ENCODE measurements around the gene LAMA3.

The LAMA3 gene, protein sequence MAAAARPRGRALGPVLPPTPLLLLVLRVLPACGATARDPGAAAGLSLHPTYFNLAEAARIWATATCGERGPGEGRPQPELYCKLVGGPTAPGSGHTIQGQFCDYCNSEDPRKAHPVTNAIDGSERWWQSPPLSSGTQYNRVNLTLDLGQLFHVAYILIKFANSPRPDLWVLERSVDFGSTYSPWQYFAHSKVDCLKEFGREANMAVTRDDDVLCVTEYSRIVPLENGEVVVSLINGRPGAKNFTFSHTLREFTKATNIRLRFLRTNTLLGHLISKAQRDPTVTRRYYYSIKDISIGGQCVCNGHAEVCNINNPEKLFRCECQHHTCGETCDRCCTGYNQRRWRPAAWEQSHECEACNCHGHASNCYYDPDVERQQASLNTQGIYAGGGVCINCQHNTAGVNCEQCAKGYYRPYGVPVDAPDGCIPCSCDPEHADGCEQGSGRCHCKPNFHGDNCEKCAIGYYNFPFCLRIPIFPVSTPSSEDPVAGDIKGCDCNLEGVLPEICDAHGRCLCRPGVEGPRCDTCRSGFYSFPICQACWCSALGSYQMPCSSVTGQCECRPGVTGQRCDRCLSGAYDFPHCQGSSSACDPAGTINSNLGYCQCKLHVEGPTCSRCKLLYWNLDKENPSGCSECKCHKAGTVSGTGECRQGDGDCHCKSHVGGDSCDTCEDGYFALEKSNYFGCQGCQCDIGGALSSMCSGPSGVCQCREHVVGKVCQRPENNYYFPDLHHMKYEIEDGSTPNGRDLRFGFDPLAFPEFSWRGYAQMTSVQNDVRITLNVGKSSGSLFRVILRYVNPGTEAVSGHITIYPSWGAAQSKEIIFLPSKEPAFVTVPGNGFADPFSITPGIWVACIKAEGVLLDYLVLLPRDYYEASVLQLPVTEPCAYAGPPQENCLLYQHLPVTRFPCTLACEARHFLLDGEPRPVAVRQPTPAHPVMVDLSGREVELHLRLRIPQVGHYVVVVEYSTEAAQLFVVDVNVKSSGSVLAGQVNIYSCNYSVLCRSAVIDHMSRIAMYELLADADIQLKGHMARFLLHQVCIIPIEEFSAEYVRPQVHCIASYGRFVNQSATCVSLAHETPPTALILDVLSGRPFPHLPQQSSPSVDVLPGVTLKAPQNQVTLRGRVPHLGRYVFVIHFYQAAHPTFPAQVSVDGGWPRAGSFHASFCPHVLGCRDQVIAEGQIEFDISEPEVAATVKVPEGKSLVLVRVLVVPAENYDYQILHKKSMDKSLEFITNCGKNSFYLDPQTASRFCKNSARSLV (N-terminal part only)

DNA sequence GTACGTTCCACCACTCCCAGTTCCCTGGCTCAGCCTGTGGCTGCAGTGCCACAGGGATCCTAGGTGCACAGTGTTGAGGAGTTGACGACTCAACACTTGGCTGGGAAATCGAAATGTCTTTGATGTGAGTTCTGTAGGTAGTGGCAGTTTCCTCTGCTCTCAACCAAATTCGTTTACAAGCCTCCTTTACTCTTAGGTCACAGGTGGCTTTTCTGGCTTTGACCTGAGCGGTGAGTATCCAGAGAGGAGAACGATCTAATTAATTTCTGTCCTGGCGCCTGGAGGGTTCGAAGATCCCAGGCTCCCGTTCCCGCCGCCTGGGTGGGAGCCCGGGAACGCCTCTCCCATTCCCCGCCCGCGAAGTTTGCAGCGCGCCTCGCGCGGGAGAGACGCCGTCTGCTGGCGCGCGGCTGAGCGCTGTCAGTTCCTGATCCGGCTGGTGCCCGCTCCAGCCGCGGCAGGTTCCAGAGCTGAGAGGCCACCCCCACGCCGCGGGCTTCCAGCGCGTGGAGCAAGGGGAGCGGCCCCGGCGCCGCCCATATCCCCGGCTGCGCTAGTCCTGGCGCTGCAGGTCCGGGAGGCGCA is at the start of gene LAMA3:
LAMA3 (plus strand) TSS at position 423 of the 585 bp plus-strand sequence. CDS start 231 bp downstream, outside the sequence.
- Mint-ChIP-seq H3K27ac (no peak within 1 kb of the TSS), H3K4me3 (peak within 1 kb of the TSS; percentile 48), H3K4me1 (ENCODE audit: low read depth) (peaks cover 8% of the 10 kb centered on the region), H3K9me3 (no peaks in the 10 kb centered on the region), H3K27me3 (peaks cover 61% of the 10 kb centered on the region), H3K36me3 (ENCODE audit: low read depth) (no peaks in the 10 kb centered on the region)
- intact Hi-C loops (cut with micrococcal nuclease) = no loop called here

- peaks cover 8% of the 10 kb centered on the region for H3K9me3 Mint-ChIP-seq
- no peak overlapping the region for H3K27ac Mint-ChIP-seq
- no peak overlapping the region for H3K4me3 Mint-ChIP-seq
- intact Hi-C loops (cut with micrococcal nuclease) = no loop called here
- no peaks in the 10 kb centered on the region for H3K36me3 Mint-ChIP-seq (ENCODE audit: low read depth)
- peaks cover 5% of the 10 kb centered on the region for H3K27me3 Mint-ChIP-seq
- H3K4me1 Mint-ChIP-seq (ENCODE audit: low read depth) = peaks cover 4% of the 10 kb centered on the region
Observed at GRCh38 chr18:23640052-23640451, 49.2 kb upstream of the LAMA3 start.

GRCh38 chr18:23641143-23641720 is 48.0 kb upstream of the LAMA3 start:
- Mint-ChIP-seq H3K27ac (no peak overlapping the region), H3K36me3 (ENCODE audit: low read depth) (no peaks in the 10 kb centered on the region), H3K4me3 (no peak overlapping the region), H3K27me3 (peaks cover 3% of the 10 kb centered on the region), H3K4me1 (ENCODE audit: low read depth) (no peaks in the 10 kb centered on the region), H3K9me3 (peaks cover 8% of the 10 kb centered on the region)
- intact Hi-C loops (cut with micrococcal nuclease) = no loop called here

GRCh38 chr18:23641937-23642666 is 47.2 kb upstream of the LAMA3 start:
- no peak overlapping the region for H3K27ac Mint-ChIP-seq
- intact Hi-C loops (cut with micrococcal nuclease) = no loop called here
- H3K4me3 Mint-ChIP-seq = no peak overlapping the region
- no peaks in the 10 kb centered on the region for H3K4me1 Mint-ChIP-seq (ENCODE audit: low read depth)
- no peaks in the 10 kb centered on the region for H3K36me3 Mint-ChIP-seq (ENCODE audit: low read depth)
- H3K27me3 Mint-ChIP-seq = peaks cover 5% of the 10 kb centered on the region
- peaks cover 8% of the 10 kb centered on the region for H3K9me3 Mint-ChIP-seq

DNA sequence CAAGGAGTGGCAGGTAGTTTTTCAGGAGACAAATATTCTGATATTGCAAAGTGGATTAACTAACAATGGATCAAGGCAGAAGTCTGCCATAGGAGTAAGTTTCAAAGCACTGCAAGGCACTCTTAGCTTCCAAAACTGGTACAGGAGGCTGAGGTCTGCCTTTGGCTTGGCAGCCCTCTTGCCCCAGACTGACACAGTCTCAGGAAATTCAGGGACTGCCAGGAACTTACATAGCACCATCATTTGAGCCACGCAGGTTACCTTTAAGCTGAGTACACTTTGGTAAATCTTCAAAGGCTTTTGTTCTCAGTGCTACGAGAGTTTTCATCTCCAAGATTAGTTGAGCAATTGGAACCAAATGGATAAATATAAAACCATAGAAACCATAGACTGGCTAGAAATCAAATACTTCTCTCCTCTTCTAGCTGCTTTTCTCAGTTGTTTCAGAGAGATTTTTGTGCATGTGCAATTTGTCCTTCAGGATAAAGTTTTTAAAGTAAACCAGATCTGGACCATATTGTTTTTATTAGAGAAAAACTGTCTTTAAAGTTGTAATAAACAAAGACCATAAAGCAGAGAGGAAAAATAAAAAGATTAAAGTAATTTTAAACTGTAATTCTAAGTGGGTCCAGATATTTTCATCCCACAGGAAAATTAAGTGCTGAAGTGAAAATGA is 45.3 kb upstream of the LAMA3 start:
- intact Hi-C loops (cut with micrococcal nuclease) = no loop called here
- H3K4me1 Mint-ChIP-seq (ENCODE audit: low read depth) = peaks cover 6% of the 10 kb centered on the region
- no peak overlapping the region for H3K4me3 Mint-ChIP-seq
- H3K9me3 Mint-ChIP-seq = peaks cover 8% of the 10 kb centered on the region
- H3K36me3 Mint-ChIP-seq (ENCODE audit: low read depth) = no peaks in the 10 kb centered on the region
- peaks cover 5% of the 10 kb centered on the region for H3K27me3 Mint-ChIP-seq
- no peak overlapping the region for H3K27ac Mint-ChIP-seq

DNA sequence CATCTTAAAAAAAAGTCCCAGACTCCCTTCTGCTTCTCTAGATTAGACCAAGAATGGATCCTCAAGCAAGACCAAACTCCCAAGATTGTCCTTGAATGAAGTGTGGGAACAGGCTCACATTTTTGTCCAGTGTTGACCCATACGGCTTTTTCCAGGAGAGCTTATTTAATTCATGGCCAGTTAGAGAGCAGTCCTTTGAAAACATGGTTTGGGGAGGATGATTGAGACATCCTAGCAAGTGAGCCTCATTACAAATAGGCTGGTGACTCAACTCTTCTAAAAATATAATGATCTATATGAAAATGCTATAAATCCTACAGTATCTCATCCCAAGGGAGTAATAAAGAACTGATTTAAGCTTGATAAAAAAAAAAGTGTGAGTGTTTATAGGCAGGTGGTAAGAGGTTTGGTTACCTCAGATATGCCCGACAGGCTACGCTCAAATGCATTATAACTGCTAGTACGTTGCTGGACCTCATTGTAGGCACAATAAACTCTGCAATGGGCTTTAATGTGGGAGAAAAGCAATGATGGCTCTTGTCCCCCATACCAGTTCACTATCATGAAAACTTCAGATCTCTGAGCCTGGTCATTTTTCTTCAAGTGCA is 43.6 kb upstream of the LAMA3 start:
- no peak overlapping the region for H3K4me3 Mint-ChIP-seq
- peaks cover 14% of the 10 kb centered on the region for H3K4me1 Mint-ChIP-seq (ENCODE audit: low read depth)
- intact Hi-C loops (cut with micrococcal nuclease) = no loop called here
- H3K27me3 Mint-ChIP-seq = peaks cover 7% of the 10 kb centered on the region
- H3K9me3 Mint-ChIP-seq = peaks cover 8% of the 10 kb centered on the region
- no peaks in the 10 kb centered on the region for H3K36me3 Mint-ChIP-seq (ENCODE audit: low read depth)
- H3K27ac Mint-ChIP-seq = no peak overlapping the region

GRCh38 chr18:23646282-23646681 is 43.0 kb upstream of the LAMA3 start:
- Mint-ChIP-seq H3K4me3 (no peak overlapping the region), H3K4me1 (ENCODE audit: low read depth) (peaks cover 14% of the 10 kb centered on the region), H3K27me3 (peaks cover 7% of the 10 kb centered on the region), H3K27ac (no peak overlapping the region), H3K9me3 (peaks cover 8% of the 10 kb centered on the region), H3K36me3 (ENCODE audit: low read depth) (no peaks in the 10 kb centered on the region)
- intact Hi-C loops (cut with micrococcal nuclease) = no loop called here

- intact Hi-C loops (cut with micrococcal nuclease) = no loop called here
- H3K4me1 Mint-ChIP-seq (ENCODE audit: low read depth) = peaks cover 14% of the 10 kb centered on the region
Observed at GRCh38 chr18:23648456-23648855, 40.8 kb upstream of the LAMA3 start.

GRCh38 chr18:23648940-23649607 is 40.2 kb upstream of the LAMA3 start:
- Mint-ChIP-seq H3K9me3 (no peaks in the 10 kb centered on the region), H3K27ac (no peak overlapping the region), H3K4me3 (no peak overlapping the region)

More at GRCh38 chr18:23648456-23648855, 40.8 kb upstream of the LAMA3 start:
- Mint-ChIP-seq H3K36me3 (ENCODE audit: low read depth) (no peaks in the 10 kb centered on the region), H3K4me3 (no peak overlapping the region), H3K27ac (no peak overlapping the region), H3K9me3 (no peaks in the 10 kb centered on the region), H3K27me3 (peaks cover 6% of the 10 kb centered on the region)

DNA sequence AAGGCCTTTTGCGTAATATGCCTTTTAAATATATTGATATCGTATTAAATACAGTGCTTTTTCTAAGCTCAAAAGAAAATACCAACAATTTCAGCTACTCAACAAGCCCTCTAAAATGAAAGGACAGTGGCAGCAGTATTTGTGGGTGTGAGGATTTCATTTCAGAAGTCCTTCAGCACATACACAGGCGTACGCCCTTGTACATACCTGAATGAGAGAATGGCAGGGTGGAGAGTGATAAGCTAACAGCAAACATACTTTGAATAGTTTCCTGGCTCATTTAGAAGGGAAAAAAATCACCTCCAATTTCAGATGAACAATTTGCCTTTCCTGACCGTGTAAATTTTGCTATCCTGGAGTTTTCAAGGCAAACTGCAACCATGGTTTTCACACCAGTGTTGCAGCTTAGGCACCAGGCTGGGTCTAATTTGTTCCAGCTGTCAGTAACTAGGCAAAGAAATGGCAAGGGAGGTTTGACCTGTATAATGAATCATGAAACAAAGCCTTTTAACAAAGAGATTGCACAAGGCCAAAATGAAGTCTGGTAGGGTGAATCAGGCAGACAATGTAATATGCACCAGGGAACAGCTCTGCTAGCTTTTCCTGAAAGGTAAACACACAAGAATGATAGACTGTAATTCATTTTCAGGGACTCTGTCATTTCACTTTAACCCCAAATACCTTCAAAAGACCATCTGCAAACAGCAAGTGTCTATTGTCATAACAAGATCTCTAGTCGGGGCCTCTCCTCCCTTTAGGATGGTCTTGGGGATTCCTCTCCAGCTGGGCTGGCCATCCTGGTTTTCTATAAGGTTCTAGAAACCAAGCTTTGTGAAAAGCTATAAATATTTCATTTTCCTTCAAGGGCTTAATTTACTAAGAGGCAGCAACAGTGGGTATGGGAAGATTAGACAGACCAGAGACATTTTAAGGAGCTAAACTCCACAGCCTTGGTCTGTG is 38.0 kb upstream of the LAMA3 start:
- H3K9me3 Mint-ChIP-seq = no peaks in the 10 kb centered on the region
- H3K4me3 Mint-ChIP-seq = no peak overlapping the region
- intact Hi-C loops (cut with micrococcal nuclease) = no loop called here
- peaks cover 6% of the 10 kb centered on the region for H3K27me3 Mint-ChIP-seq
- no peaks in the 10 kb centered on the region for H3K36me3 Mint-ChIP-seq (ENCODE audit: low read depth)
- H3K4me1 Mint-ChIP-seq (ENCODE audit: low read depth) = peaks cover 14% of the 10 kb centered on the region
- no peak overlapping the region for H3K27ac Mint-ChIP-seq

More at GRCh38 chr18:23648940-23649607, 40.2 kb upstream of the LAMA3 start:
- Mint-ChIP-seq H3K36me3 (ENCODE audit: low read depth) (no peaks in the 10 kb centered on the region), H3K27me3 (peaks cover 6% of the 10 kb centered on the region), H3K4me1 (ENCODE audit: low read depth) (peaks cover 14% of the 10 kb centered on the region)
- intact Hi-C loops (cut with micrococcal nuclease) = no loop called here

GRCh38 chr18:23652232-23652631 is 37.0 kb upstream of the LAMA3 start:
- no peaks in the 10 kb centered on the region for H3K9me3 Mint-ChIP-seq
- no peak overlapping the region for H3K27ac Mint-ChIP-seq
- intact Hi-C loops (cut with micrococcal nuclease) = no loop called here
- no peaks in the 10 kb centered on the region for H3K36me3 Mint-ChIP-seq (ENCODE audit: low read depth)
- no peak overlapping the region for H3K4me3 Mint-ChIP-seq
- peaks cover 9% of the 10 kb centered on the region for H3K27me3 Mint-ChIP-seq
- H3K4me1 Mint-ChIP-seq (ENCODE audit: low read depth) = peaks cover 14% of the 10 kb centered on the region

All from dendritic cell treated with granulocyte-macrophage colony-stimulating factor and Interleukin-4, amounts not matched to agents 40 ng/mL and 50 ng/mL, for 4 days (primary cell).